NCI-H1436 (cell line): ENCODE measurements around the gene DESI1.
A peak's percentile ranks its signal among the peaks of the same experiment; 100 is the strongest.

Experiments used
- DNase-seq: peaks from one replicate; lab custom pipeline; 2025; lab: John Stamatoyannopoulos, UW

Gene DESI1

DNA sequence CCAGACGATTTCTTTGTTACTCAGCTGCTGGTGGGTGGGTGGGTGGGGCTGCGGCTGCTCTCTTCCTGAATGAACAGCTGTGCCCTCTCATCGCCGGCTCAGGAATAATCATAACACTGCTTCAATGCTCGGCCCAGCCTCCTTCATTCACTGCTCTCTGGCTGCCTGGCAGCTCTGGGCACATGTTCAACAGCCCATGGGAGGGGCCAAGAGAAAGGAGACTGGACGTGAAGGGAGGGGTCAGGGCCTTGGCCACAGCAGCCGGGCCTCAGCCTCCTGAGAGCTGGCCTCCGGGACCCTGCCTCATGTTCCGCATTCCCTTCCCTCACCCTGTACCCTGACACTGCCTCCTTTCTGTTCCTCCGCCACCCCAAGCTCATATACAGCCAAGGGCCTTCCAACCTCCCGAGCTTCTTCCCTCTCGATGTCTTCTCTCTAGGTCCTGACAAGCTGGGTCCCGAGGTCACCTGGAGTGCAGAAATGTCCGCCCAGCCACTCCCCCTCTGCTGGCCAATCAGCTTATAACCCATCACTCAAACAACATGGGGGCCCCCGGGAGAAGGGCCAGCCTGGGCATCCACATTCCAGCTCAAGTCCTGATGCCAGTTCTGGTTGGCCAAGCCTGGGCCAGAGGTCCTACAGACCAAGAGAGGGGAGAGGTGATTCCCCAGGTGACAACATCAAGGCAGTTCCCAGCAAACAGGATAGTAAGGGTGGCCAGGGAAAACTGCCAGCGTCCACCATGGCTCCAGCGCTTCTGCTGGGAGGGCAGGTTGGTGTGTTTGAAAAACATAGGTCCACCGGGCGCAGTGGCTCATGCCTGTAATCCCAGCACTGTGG lies 63.2 kb downstream of the DESI1 start:
- DNase-seq: peak; percentile 23

GRCh38 chr22:41556561-41556960 lies 64.3 kb downstream of the DESI1 start:
- no peak for DNase-seq

- DNase-seq: no peak
Observed at GRCh38 chr22:41555325-41555982, 65.4 kb downstream of the DESI1 start.

DNA sequence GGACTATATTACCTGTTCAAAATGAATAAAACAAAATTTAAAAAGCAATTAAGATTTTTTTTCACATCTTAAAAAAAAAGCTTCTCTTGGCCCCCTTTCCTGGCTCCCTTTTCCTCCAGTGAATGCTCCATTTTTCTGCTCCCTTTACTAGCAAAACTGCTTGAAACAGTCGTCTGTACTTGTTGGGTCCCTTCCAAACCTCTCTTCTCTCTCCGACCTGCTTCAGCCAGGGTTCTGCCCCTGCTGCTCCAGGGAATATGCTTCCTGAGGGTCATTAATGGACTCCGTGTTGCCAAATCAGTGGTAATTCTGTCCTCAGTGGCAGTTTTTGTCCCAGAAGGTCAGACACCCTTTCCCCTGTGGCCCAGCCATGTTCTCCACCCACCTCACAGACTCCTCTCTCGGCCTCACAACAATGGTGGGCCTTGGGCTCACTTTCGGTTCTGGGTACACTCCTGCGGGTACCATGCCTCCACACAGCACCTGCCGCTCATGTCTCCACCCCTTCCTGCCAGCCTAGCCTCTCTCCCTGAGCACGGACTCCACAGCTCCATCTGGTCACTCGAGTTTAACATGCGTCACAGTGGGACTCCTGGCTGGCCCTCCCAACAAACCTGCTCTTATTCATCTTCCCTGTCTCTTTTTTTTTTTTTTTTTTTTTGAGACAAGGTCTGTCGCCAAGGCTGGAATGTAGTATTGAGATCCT lies 68.8 kb downstream of the DESI1 start:
- DNase-seq: no peak

GRCh38 chr22:41550952-41551491 lies 69.8 kb downstream of the DESI1 start:
- DNase-seq: no peak

DNA sequence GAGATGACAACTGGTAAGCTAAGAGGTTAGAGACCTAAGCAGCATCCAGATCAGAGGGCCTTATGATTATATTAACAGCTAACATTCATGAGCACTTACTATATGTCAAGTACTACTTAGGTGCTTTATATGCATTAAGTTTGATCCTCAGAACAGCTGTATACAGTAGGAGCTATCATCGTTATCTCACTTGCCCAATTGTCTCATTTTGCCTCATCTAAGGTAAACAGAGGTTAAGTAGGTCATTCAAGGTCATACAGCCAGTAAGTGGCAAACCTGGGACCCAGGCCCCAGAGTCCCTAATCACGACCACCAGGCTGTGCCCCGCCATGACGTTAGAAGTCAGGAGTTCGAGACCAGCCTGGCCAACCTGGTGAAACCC lies 72.0 kb downstream of the DESI1 start:
- no peak for DNase-seq
